ENCODE data around the gene SSR1. TPM values are rescaled to one million over a fixed set of nuclear protein-coding genes. Genes with fewer than 3 reads are reported as not detected.

SSR1 gene
- total RNA-seq, 4 donors from 2014 or later = 55.9 to 113 (median 74.8) TPM

- H3K27ac ChIP-seq = no peak overlapping the region
- H3K36me3 ChIP-seq = peaks cover 33 to 50% of the 10 kb centered on the region in 2 donors
- intact Hi-C loops (cut with DNase I) = no loop called here
- no peak for DNase-seq
- TF ChIP-seq CTCF (IDR thresholded peaks at IDR 0.05) (no peak), POLR2A (IDR thresholded peaks at IDR 0.05) (no peak)
- H3K4me3 ChIP-seq (replicated peaks in 1 of 3) = no peak overlapping the region
- peaks cover 12 to 13% of the 10 kb centered on the region in 2 donors for H3K4me1 ChIP-seq
- H3K27me3 ChIP-seq = no peaks in the 10 kb centered on the region
- 85 to 93% methylated on average over 6 of the region's 6 CpGs for WGBS, 2 donors
- no peaks in the 10 kb centered on the region for H3K9me3 ChIP-seq
Observed at GRCh38 chr6:7251646-7252260, 61.2 kb downstream of the SSR1 start.

- TF ChIP-seq CTCF (IDR thresholded peaks at IDR 0.05) (no peak), POLR2A (IDR thresholded peaks at IDR 0.05) (no peak)
- Histone ChIP-seq H3K36me3 (peaks cover 38 to 56% of the 10 kb centered on the region in 2 donors), H3K4me1 (peaks cover 12 to 13% of the 10 kb centered on the region in 2 donors), H3K27me3 (no peaks in the 10 kb centered on the region), H3K4me3 (replicated peaks in 1 of 3) (no peak overlapping the region), H3K9me3 (no peaks in the 10 kb centered on the region), H3K27ac (no peak overlapping the region)
- no peak for DNase-seq
- WGBS, 2 donors = 95 to 98% methylated on average over 8 of the region's 8 CpGs
- intact Hi-C loops (cut with DNase I) = no loop called here
Observed at GRCh38 chr6:7250812-7251211, 62.2 kb downstream of the SSR1 start.

GRCh38 chr6:7249946-7250643 is 62.9 kb downstream of the SSR1 start:
- peaks cover 38 to 56% of the 10 kb centered on the region in 2 donors for H3K36me3 ChIP-seq
- WGBS, 2 donors = 83 to 84% methylated on average over 7 of the region's 7 CpGs
- H3K4me1 ChIP-seq = peaks cover 6% of the 10 kb centered on the region in 2 donors
- H3K9me3 ChIP-seq = no peaks in the 10 kb centered on the region
- intact Hi-C loops (cut with DNase I) = loop anchor here (10.0 kb wide), 2 partner anchors 525 to 565 kb away; no protein-coding TSS in a partner anchor
- DNase-seq = no peak
- H3K27ac ChIP-seq = no peak overlapping the region
- H3K27me3 ChIP-seq = no peaks in the 10 kb centered on the region
- H3K4me3 ChIP-seq (replicated peaks in 1 of 3) = no peak overlapping the region
- TF ChIP-seq CTCF (IDR thresholded peaks at IDR 0.05) (no peak), POLR2A (IDR thresholded peaks at IDR 0.05) (no peak)

GRCh38 chr6:7249391-7249790 is 63.6 kb downstream of the SSR1 start:
- peaks cover 38 to 56% of the 10 kb centered on the region in 2 donors for H3K36me3 ChIP-seq
- intact Hi-C loops (cut with DNase I) = loop anchor here (10.0 kb wide), 2 partner anchors 525 to 565 kb away; no protein-coding TSS in a partner anchor

More at GRCh38 chr6:7249391-7249790, 63.6 kb downstream of the SSR1 start:
- H3K9me3 ChIP-seq = no peaks in the 10 kb centered on the region
- TF ChIP-seq POLR2A (IDR thresholded peaks at IDR 0.05) (no peak), CTCF (IDR thresholded peaks at IDR 0.05) (no peak)
- H3K4me3 ChIP-seq (replicated peaks in 1 of 3) = no peak overlapping the region
- H3K27me3 ChIP-seq = no peaks in the 10 kb centered on the region
- 95 to 97% methylated on average over 2 of the region's 2 CpGs for WGBS, 2 donors
- no peaks in the 10 kb centered on the region for H3K4me1 ChIP-seq
- no peak for DNase-seq
- no peak overlapping the region for H3K27ac ChIP-seq

All from thyroid gland (tissue), 4 donors.